ENCODE results near the gene ZNF532. TPM values are rescaled to one million over a fixed set of nuclear protein-coding genes. Genes with fewer than 3 reads are reported as not detected.
"Not testable (repeated sequence)": the region's sequence is repeated elsewhere in the genome, so short reads cannot be mapped to it uniquely, and the experiment has no call there.

Gene ZNF532
- total RNA-seq, 4 donors from 2014 or later: 54.7 to 124 (median 91.2) TPM

DNA sequence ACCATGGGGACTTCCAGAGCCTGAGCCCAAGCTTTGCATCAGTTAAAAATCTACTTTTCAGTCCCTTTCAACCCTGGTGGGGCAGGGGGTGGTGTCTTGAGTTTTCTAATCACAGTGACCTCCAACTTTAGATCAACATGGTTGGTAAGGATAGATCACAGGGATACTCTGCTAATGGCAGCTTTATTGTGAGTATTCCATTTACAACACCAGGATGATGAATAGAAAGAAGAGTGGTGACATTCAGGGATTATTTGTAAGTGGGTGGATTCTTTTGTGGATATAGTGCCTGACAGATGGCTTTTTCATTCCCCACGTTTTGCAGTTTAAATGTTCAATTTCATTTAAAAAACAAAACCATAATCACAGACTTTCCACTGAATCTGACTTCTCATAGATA is 51.3 kb downstream of the ZNF532 start:
- peaks cover 33 to 57% of the 10 kb centered on the region in 2 donors for H3K4me1 ChIP-seq
- in situ Hi-C loops (cut with MboI; ENCODE audit: low sequenced_read_pairs in 4 of 4): no loop called here
- peaks cover 0 to 22% of the 10 kb centered on the region in 2 donors for H3K36me3 ChIP-seq
- TF ChIP-seq, protein P1, sequence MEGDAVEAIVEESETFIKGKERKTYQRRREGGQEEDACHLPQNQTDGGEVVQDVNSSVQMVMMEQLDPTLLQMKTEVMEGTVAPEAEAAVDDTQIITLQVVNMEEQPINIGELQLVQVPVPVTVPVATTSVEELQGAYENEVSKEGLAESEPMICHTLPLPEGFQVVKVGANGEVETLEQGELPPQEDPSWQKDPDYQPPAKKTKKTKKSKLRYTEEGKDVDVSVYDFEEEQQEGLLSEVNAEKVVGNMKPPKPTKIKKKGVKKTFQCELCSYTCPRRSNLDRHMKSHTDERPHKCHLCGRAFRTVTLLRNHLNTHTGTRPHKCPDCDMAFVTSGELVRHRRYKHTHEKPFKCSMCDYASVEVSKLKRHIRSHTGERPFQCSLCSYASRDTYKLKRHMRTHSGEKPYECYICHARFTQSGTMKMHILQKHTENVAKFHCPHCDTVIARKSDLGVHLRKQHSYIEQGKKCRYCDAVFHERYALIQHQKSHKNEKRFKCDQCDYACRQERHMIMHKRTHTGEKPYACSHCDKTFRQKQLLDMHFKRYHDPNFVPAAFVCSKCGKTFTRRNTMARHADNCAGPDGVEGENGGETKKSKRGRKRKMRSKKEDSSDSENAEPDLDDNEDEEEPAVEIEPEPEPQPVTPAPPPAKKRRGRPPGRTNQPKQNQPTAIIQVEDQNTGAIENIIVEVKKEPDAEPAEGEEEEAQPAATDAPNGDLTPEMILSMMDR (IDR thresholded peaks at IDR 0.05 in 4 of 5, conservative IDR thresholded peaks at IDR 0.05 in 1 of 5): no peak
- TF ChIP-seq POLR2A (IDR thresholded peaks at IDR 0.05): no peak
- H3K27ac ChIP-seq: peak overlapping the region; percentile 22 to 78 (median 70)
- H3K9me3 ChIP-seq: no peaks in the 10 kb centered on the region
- ATAC-seq: no peak
- no peak for DNase-seq
- H3K4me3 ChIP-seq: no peak overlapping the region
- intact Hi-C loops (cut with DNase I; ENCODE audit: low total_unique reads): no loop called here
- H3K27me3 ChIP-seq: no peaks in the 10 kb centered on the region

DNA sequence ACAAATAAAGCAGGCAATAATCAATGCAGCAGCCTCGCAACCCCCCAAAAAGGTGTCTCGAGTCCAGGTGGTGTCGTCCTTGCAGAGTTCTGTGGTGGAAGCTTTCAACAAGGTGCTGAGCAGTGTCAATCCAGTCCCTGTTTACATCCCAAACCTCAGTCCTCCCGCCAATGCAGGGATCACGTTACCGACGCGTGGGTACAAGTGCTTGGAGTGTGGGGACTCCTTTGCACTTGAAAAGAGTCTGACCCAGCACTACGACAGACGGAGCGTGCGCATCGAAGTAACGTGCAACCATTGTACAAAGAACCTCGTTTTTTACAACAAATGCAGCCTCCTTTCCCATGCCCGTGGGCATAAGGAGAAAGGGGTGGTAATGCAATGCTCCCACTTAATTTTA is 55.3 kb downstream of the ZNF532 start:
- Histone ChIP-seq H3K4me1 (peaks cover 15 to 25% of the 10 kb centered on the region in 2 donors), H3K36me3 (peaks cover 0 to 27% of the 10 kb centered on the region in 2 donors), H3K27ac (peak overlapping the region in 3 of 4 donors; percentile 38 to 56 (median 50))
- intact Hi-C loops (cut with DNase I; ENCODE audit: low total_unique reads); H3K27me3 ChIP-seq; H3K4me3 ChIP-seq; in situ Hi-C loops (cut with MboI; ENCODE audit: low sequenced_read_pairs in 4 of 4); H3K9me3 ChIP-seq: not testable (repeated sequence)
- ATAC-seq (peak; percentile 38 to 64), DNase-seq (peak; percentile 28 to 40)

DNA sequence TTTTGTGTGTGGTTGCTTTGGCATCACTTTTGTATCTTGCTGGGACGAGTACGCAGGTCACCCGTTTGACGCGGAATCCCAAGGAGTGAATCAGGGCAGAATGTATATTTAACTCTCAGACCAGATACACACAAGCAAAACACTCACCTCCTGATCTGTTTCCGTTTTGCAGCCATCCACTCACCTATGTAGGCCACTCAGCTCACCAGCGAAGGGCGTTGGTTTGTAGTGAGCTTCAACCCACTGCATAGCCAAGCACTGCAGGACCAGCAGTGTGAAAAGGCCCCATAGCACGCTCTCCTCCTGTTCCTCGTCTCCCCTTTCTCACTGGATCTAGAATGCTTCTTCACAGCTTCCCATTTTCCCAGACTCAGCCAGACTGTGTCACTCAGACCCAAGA is 58.3 kb downstream of the ZNF532 start:
- Histone ChIP-seq H3K27ac (no peak overlapping the region), H3K4me3 (no peak overlapping the region), H3K27me3 (no peaks in the 10 kb centered on the region), H3K36me3 (peaks cover 0 to 23% of the 10 kb centered on the region in 2 donors), H3K4me1 (peaks cover 17 to 19% of the 10 kb centered on the region in 2 donors), H3K9me3 (no peaks in the 10 kb centered on the region)
- no peak for TF ChIP-seq POLR2A (IDR thresholded peaks at IDR 0.05)
- TF ChIP-seq, protein P1 (IDR thresholded peaks at IDR 0.05 in 4 of 5, conservative IDR thresholded peaks at IDR 0.05 in 1 of 5): no peak
- ATAC-seq: no peak
- in situ Hi-C loops (cut with MboI; ENCODE audit: low sequenced_read_pairs in 4 of 4): no loop called here
- intact Hi-C loops (cut with DNase I; ENCODE audit: low total_unique reads): no loop called here
- DNase-seq: no peak

DNA sequence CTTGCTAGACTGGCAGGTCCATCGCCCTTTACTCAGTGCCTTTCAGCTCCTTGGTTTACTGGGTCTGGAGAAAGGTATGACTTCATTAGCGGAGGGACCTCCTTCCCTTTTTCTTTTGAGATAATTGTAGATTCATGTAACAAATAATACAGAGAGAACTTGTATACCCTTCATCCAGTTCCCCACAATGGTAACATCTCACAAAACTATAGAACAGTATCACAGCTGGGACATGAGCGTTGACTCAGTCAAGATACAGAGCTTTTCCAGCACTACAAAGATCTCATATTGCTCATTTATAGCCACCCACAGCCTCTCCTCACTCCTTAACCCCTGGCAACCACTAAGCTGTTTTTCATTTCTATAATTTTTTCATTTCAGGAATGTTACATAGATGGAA is 59.8 kb downstream of the ZNF532 start:
- Histone ChIP-seq H3K27me3 (no peaks in the 10 kb centered on the region), H3K36me3 (peaks cover 0 to 14% of the 10 kb centered on the region in 2 donors), H3K4me3 (no peak overlapping the region), H3K27ac (no peak overlapping the region), H3K9me3 (no peaks in the 10 kb centered on the region), H3K4me1 (peaks cover 32 to 34% of the 10 kb centered on the region in 2 donors)
- intact Hi-C loops (cut with DNase I; ENCODE audit: low total_unique reads): no loop called here
- TF ChIP-seq, protein P1 (IDR thresholded peaks at IDR 0.05 in 4 of 5, conservative IDR thresholded peaks at IDR 0.05 in 1 of 5): no peak
- no peak for ATAC-seq
- DNase-seq: no peak
- in situ Hi-C loops (cut with MboI; ENCODE audit: low sequenced_read_pairs in 4 of 4): no loop called here

DNA sequence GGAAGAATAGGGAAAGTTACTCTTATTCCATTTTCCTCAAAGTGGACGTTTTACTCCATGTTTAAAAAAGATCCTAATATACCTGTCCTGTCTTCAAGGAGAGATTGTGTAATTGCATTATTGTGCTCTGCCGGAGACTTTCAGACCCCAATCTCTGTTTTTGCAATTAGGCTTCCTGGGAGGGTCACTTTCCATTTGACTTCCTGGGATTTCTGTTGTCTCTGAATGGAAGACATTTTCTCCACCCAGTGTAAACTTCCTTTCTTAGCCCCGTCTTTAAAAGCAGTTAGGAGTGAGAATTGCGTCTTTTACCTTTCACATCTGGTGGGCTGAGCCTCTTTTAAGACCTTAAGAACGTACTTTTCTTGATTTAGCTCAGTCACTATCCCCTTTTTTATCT is 63.0 kb downstream of the ZNF532 start:
- DNase-seq: no peak
- TF ChIP-seq, protein P1 (IDR thresholded peaks at IDR 0.05 in 4 of 5, conservative IDR thresholded peaks at IDR 0.05 in 1 of 5): no peak
- no peak for TF ChIP-seq POLR2A (IDR thresholded peaks at IDR 0.05)
- peak overlapping the region; percentile 48 to 58 (median 56) for H3K27ac ChIP-seq
- H3K4me1 ChIP-seq: peaks cover 27 to 32% of the 10 kb centered on the region in 2 donors
- peak overlapping the region in 1 of 4 donors; percentile 9 for H3K4me3 ChIP-seq
- H3K9me3 ChIP-seq: no peaks in the 10 kb centered on the region
- in situ Hi-C loops (cut with MboI; ENCODE audit: low sequenced_read_pairs in 4 of 4) (no loop called here), intact Hi-C loops (cut with DNase I; ENCODE audit: low total_unique reads) (no loop called here)
- no peak for ATAC-seq
- H3K36me3 ChIP-seq: peaks cover 0 to 5% of the 10 kb centered on the region in 2 donors
- H3K27me3 ChIP-seq: no peaks in the 10 kb centered on the region

All from gastrocnemius medialis (tissue), 4 donors.